Endodermal cell (in vitro differentiated cells): Measurements from ENCODE around the gene IFNA6. TPM values are rescaled to one million over a fixed set of nuclear protein-coding genes. Genes with fewer than 3 reads are reported as not detected.
A peak's percentile ranks its signal among the peaks of the same experiment; 100 is the strongest.

Experiments
- DNase-seq: peaks from one replicate; pipeline ENCODE4 v3.0.0-alpha.2; 2017
- H3K27ac ChIP-seq: 2 replicates; pipeline ENCODE4 v1.5.1; 2013; ENCODE audit warnings: mild to moderate bottlenecking, low read depth, low read length, moderate library complexity
- H3K27me3 ChIP-seq: 2 replicates; pipeline ENCODE4 v1.6.1; 2013; ENCODE audit warnings: mild to moderate bottlenecking, low read length, moderate library complexity; ENCODE audit not compliant: insufficient read depth, control insufficient read depth, poor library complexity, severe bottlenecking
- H3K36me3 ChIP-seq: 2 replicates; pipeline ENCODE4 v1.7.0; 2013; ENCODE audit warnings: mild to moderate bottlenecking, low read length, moderate library complexity; ENCODE audit not compliant: control insufficient read depth, insufficient read depth
- H3K4me1 ChIP-seq: one replicate; pipeline ENCODE4 v1.7.0; 2013; ENCODE audit warnings: low read length; ENCODE audit not compliant: control insufficient read depth, insufficient read depth
- H3K4me3 ChIP-seq: 2 replicates; pipeline ENCODE4 v1.5.1; 2013; ENCODE audit warnings: mild to moderate bottlenecking, low read length, moderate library complexity
- H3K9ac ChIP-seq: 2 replicates; pipeline ENCODE4 v1.6.1; 2013; ENCODE audit warnings: mild to moderate bottlenecking, low read length, moderate library complexity; ENCODE audit not compliant: poor library complexity, severe bottlenecking; ENCODE audit errors: extremely low read depth
- H3K9me3 ChIP-seq: 2 replicates; pipeline ENCODE4 v1.6.1; 2013; ENCODE audit warnings: mild to moderate bottlenecking, low read length, moderate library complexity; ENCODE audit not compliant: control insufficient read depth
- H3K27ac Mint-ChIP-seq: 2 replicates; pipeline ENCODE4 v1.8.0; 2020; ENCODE audit warnings: mixed read lengths
- H3K27me3 Mint-ChIP-seq: 2 replicates; pipeline ENCODE4 v1.8.0; 2021; ENCODE audit warnings: mild to moderate bottlenecking, mixed read lengths; ENCODE audit not compliant: insufficient read depth
- H3K36me3 Mint-ChIP-seq: 2 replicates; pipeline ENCODE4 v1.8.0; 2020; ENCODE audit warnings: low read depth, mixed read lengths
- H3K4me1 Mint-ChIP-seq: 2 replicates; pipeline ENCODE4 v1.8.0; 2020; ENCODE audit warnings: mixed read lengths
- H3K4me3 Mint-ChIP-seq: 2 replicates; pipeline ENCODE4 v1.8.0; 2020; ENCODE audit warnings: mild to moderate bottlenecking, moderate library complexity, mixed read lengths
- H3K9me3 Mint-ChIP-seq: 2 replicates; pipeline ENCODE4 v1.8.0; 2020; ENCODE audit warnings: mild to moderate bottlenecking, mixed read lengths
- CTCF ChIP-seq: fragments of 200-600 bp; sonication (generic); conservative IDR thresholded peaks from 2 replicates; pipeline ENCODE4 v1.5.0; 2021; ENCODE audit warnings: antibody characterized with exemption, mild to moderate bottlenecking
- WGBS, 2 experiments: methylation state at CpG; one replicate each; pipeline versions ENCODE4 v1.1.5 to v1.1.7; 2013; ENCODE audit warnings: missing lambda C conversion rate in 2 of 2, mixed read lengths in 1 of 2; ENCODE audit not compliant: insufficient coverage in 1 of 2, insufficient read length in 1 of 2; 5-methylcytosine and 5-hydroxymethylcytosine counted together
- total RNA-seq, 2 donors: library from RNA; stranded (reverse); fragmentation: NEBNext Ultra II Directional in 1 of 2; extraction: Animal tissue kit (Norgen Biotek cat#: 25700) in 1 of 2; gene quantifications; 2 replicates in 1 of 2; 3 replicates in 1 of 2; pipeline ENCODE4 v1.2.1, GENCODE V29; 2021

The IFNA6 gene
- total RNA-seq, 2 donors from 2014 or later, result not detected

- H3K4me1 ChIP-seq, result no peaks in the 10 kb centered on the region
- peaks cover under 1% of the 10 kb centered on the region for H3K27me3 Mint-ChIP-seq
These were observed 27.7 kb downstream of the IFNA6 start for GRCh38 chr9:21322911-21323461.

GRCh38 chr9:21320465-21320864 lies 30.2 kb downstream of the IFNA6 start:
- H3K27ac Mint-ChIP-seq, result no peak overlapping the region
- Histone ChIP-seq H3K27me3 (peaks cover 18% of the 10 kb centered on the region), H3K9me3 (no peaks in the 10 kb centered on the region), H3K4me3 (no peak overlapping the region), H3K4me1 (no peaks in the 10 kb centered on the region), H3K9ac (no peak overlapping the region), H3K36me3 (peaks cover 24% of the 10 kb centered on the region), H3K27ac (no peak overlapping the region)
- no peaks in the 10 kb centered on the region for H3K4me1 Mint-ChIP-seq
- no peak overlapping the region for H3K4me3 Mint-ChIP-seq
- no peak for DNase-seq
- H3K27me3 Mint-ChIP-seq, result peaks cover 24% of the 10 kb centered on the region
- WGBS, 2 experiments, result 96 to 100% methylated on average over 2 of the region's 2 CpGs
- TF ChIP-seq CTCF, result no peak
- peaks cover 15% of the 10 kb centered on the region for H3K36me3 Mint-ChIP-seq
- no peaks in the 10 kb centered on the region for H3K9me3 Mint-ChIP-seq

More at GRCh38 chr9:21322911-21323461, 27.7 kb downstream of the IFNA6 start:
- Histone ChIP-seq H3K27me3 (no peaks in the 10 kb centered on the region), H3K27ac (no peak overlapping the region), H3K9me3 (no peaks in the 10 kb centered on the region), H3K4me3 (no peak overlapping the region), H3K36me3 (peaks cover 29% of the 10 kb centered on the region), H3K9ac (no peak overlapping the region)
- 94 to 100% methylated on average over 4 to 5 of the region's 5 CpGs for WGBS, 2 experiments
- no peak for TF ChIP-seq CTCF
- Mint-ChIP-seq H3K9me3 (no peaks in the 10 kb centered on the region), H3K36me3 (peaks cover 15% of the 10 kb centered on the region), H3K4me1 (no peaks in the 10 kb centered on the region), H3K27ac (no peak overlapping the region), H3K4me3 (no peak overlapping the region)
- no peak for DNase-seq

- Histone ChIP-seq H3K4me3 (no peak overlapping the region), H3K9ac (no peak overlapping the region), H3K4me1 (no peaks in the 10 kb centered on the region), H3K36me3 (peaks cover 10% of the 10 kb centered on the region), H3K9me3 (no peaks in the 10 kb centered on the region), H3K27me3 (peaks cover 18% of the 10 kb centered on the region), H3K27ac (no peak overlapping the region)
- WGBS, 2 experiments, result 18 to 50% methylated on average over 1 to 7 of the region's 7 CpGs
- peak; percentile 86 for TF ChIP-seq CTCF
- no peaks in the 10 kb centered on the region for H3K4me1 Mint-ChIP-seq
- no peaks in the 10 kb centered on the region for H3K9me3 Mint-ChIP-seq
- peaks cover 41% of the 10 kb centered on the region for H3K27me3 Mint-ChIP-seq
- no peak overlapping the region for H3K4me3 Mint-ChIP-seq
- DNase-seq, result peak; percentile 58
- no peak overlapping the region for H3K27ac Mint-ChIP-seq
- peaks cover under 1% of the 10 kb centered on the region for H3K36me3 Mint-ChIP-seq
These were observed 32.4 kb downstream of the IFNA6 start for GRCh38 chr9:21317956-21318923.
